ENCODE measurements around the gene BCAS1. TPM values are rescaled to one million over a fixed set of nuclear protein-coding genes. Genes with fewer than 3 reads are reported as not detected.

BCAS1 gene

DNA sequence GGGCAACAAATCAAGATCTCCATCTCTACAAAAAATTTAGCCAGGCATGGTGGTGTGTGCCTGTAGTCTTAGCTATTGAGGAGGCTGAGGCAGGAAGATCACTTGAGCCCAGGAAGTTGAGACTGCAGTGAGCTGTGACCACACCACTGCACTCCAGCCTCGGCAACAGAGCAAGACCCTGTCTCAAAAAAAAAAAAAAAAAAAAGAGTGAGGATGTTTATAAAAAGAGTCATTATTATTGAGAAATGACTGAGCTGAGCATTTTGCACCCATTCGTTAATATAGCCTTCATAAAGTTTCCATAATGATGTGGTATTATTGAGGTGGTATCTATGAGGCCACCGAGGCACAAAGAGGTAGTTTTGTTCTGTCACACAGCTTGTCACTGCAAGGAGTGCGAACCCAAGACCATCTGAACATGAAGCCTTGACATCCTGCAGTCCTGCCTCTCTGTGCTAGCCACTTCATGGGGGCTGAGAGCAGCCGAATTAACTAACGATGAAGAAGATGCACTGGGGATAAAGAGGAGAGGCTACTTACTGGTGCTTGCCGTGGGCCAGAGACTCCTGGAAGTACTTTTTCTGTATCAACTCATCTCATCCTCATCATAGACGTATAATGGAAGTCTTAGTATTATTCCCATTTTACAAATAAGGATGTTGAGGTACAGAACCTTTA lies 175.5 kb downstream of the BCAS1 start:
- H3K18ac ChIP-seq (ENCODE audit: low read length), result no peak overlapping the region
- H3K79me1 ChIP-seq (ENCODE audit: low read length), result no peaks in the 10 kb centered on the region
- WGBS (ENCODE audit: extremely low coverage, insufficient coverage, low lambda C conversion rate), result no CpG with 5 or more reads among the region's 8 CpGs
- no peak overlapping the region for H2BK120ac ChIP-seq (ENCODE audit: low read depth, low read length)
- no peak overlapping the region for H3K56ac ChIP-seq (ENCODE audit: low read length)
- no peak overlapping the region for H2AK5ac ChIP-seq (ENCODE audit: low read length)
- H3K4ac ChIP-seq (ENCODE audit: low read depth, low read length), result no peak overlapping the region
- no peak overlapping the region for H3K4me3 ChIP-seq (ENCODE audit: low read length)
- no peak overlapping the region for H3K23ac ChIP-seq (ENCODE audit: low read length)
- peaks cover 10% of the 10 kb centered on the region for H3K4me1 ChIP-seq (ENCODE audit: control insufficient read depth, low read depth, low read length)
- H4K5ac ChIP-seq (ENCODE audit: low read length), result no peak overlapping the region
- H3K27ac ChIP-seq (ENCODE audit: low read depth, low read length), result no peak overlapping the region
- H4K8ac ChIP-seq (ENCODE audit: low read depth, low read length), result no peak overlapping the region
- H2BK5ac ChIP-seq (ENCODE audit: low read length), result no peak overlapping the region
- DNase-seq, result no peak
- H3K79me2 ChIP-seq (ENCODE audit: control insufficient read depth, insufficient read depth, low read length), result no peaks in the 10 kb centered on the region
- no peak overlapping the region for H3K4me2 ChIP-seq (ENCODE audit: low read length)
- H3K36me3 ChIP-seq (ENCODE audit: control insufficient read depth, insufficient read depth, low read length), result no peaks in the 10 kb centered on the region
- H3K9ac ChIP-seq (ENCODE audit: low read length), result no peak overlapping the region
- no peaks in the 10 kb centered on the region for H3K27me3 ChIP-seq (ENCODE audit: insufficient read depth, low read length, poor library complexity)
- H2BK15ac ChIP-seq (replicated peaks; ENCODE audit: low read depth), result no peak overlapping the region

Small RNA genes within 50 kb of the gene (small RNA-seq; reads per million reads assigned to genes)
- gene MIR4756 (ENCODE audit: insufficient read depth), result not detected
